Omental fat pad (tissue), 4 donors: Measurements from ENCODE around the gene KRTAP4-16. TPM values are rescaled to one million over a fixed set of nuclear protein-coding genes. Genes with fewer than 3 reads are reported as not detected.
"Not testable (repeated sequence)": the region's sequence is repeated elsewhere in the genome, so short reads cannot be mapped to it uniquely, and the experiment has no call there.

Experiments used
- ATAC-seq: fragments of 150-250 bp; one replicate; pipeline ENCODE4 v1.9.1; 2016; ENCODE audit warnings: mild to moderate bottlenecking, moderate library complexity; ENCODE audit not compliant: low FRiP score
- DNase-seq: peaks from one replicate; pipeline ENCODE4 v3.0.0-alpha.2; 2019; ENCODE audit warnings: low spot score
- CTCF ChIP-seq, 3 donors: fragments of 450-650 bp; IDR thresholded peaks; one replicate each; pipeline ENCODE4 v1.5.1; 2016 to 2017; ENCODE audit warnings: antibody characterized with exemption in 3 of 3, mild to moderate bottlenecking in 3 of 3, moderate library complexity in 2 of 3
- total RNA-seq, 4 donors: library from RNA; depleted of rRNA; stranded (reverse); fragments of >200 nt; gene quantifications; one replicate each; pipeline ENCODE4 v1.1.0, GENCODE V29; 2016

KRTAP4-16 gene
- total RNA-seq, 4 donors from 2014 or later, result not detected

DNA sequence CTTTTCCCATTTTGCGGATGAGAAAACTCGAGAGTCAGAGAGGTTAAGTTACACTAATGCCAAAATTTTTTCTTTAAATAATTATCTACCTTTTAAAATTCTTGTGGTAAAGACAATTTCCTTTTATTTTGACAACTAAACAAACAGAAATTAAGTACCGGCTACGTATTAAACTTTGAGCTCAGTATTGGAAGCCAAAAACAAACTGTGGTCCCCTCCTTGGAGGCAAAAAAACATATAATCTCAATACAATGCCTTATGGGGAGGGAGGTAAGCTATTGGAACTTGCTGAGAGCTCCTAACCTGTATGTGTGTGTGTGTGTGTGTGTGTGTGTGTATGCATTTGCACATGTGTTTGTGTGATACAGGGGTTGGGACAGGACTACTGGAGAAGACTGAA, 38.6 kb downstream of the KRTAP4-16 start:
- TF ChIP-seq CTCF (IDR thresholded peaks at IDR 0.05), result no peak
- DNase-seq, result no peak

GRCh38 chr17:41061964-41062363, 40.0 kb downstream of the KRTAP4-16 start:
- no peak for ATAC-seq
- no peak for TF ChIP-seq CTCF (IDR thresholded peaks at IDR 0.05)
- DNase-seq, result no peak

More for the DNA sequence above, 38.6 kb downstream of the KRTAP4-16 start:
- no peak for ATAC-seq

DNA sequence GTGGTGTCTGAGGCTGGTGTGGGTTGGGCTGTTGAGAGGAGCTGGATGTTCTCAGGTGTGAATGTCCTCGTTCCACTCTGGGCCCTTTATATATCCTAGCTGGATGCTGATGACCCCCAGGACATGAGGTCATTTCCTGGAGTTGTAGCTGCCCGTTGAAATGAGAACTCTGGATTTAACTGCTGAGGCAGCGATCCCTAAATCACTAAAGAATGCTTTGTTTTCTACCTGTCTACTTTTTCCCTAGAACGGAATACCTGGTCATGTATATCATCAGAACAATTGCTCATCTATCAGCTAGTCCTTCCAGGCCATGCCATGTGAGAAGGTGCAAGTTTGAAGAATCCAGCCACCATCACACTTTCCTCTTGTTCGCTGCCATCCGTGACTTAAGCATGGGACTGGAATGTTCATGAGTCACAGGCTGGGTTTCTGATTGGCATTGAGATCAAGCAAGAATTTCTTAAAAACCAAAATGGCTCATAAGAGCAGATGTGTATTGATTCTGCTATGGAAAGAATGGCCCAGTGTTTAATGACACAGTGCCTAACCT, 41.9 kb downstream of the KRTAP4-16 start, which contains the start of gene KRTAP2-3:
TSS of gene KRTAP2-3 (minus strand) at position 63 of the 553 bp plus-strand sequence. CDS start 64 bp downstream, outside the sequence.
- ATAC-seq (no peak), DNase-seq (no peak)
- no peak for TF ChIP-seq CTCF (IDR thresholded peaks at IDR 0.05)

DNA sequence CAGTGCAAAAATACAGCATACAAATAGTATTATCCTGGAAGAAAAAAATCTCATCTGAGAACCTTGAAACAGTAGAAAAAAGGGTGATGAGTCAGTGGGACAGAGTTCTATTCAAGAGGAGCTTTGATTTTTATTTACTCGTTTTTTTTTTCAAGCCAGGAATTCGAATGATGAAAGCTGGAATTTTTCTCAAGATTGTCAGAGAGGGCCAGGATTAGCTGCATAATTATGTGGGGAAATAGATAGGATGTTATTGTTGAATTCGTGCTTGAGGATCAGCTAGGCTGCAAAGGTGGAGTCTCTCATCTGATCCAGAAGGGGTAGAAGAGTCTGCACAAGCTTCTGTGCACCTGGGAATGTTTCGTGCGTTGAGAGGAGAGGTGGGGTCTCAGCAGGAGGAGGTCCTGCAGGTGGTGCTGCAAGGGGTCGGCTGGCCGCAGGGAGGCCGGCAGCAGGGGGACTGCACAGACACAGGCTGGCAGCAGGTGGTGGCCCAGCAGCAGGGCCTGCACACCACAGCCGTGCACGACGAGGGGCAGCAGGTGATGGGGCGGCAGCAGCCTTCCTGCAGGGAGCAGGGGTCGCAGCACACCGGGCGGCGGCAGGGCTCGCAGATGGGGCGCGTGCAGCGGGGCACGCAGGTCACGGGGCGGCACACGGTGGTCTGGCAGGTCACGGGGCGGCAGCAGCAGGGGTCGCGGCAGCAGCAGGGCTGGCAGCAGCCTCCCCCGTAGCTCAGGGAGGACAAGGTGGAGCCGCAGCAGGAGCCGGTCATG, 42.5 kb downstream of the KRTAP4-16 start:
- not testable (repeated sequence) for DNase-seq, ATAC-seq

GRCh38 chr17:41058741-41059140, 43.3 kb downstream of the KRTAP4-16 start:
- DNase-seq (no peak), ATAC-seq (no peak)
- no peak for TF ChIP-seq CTCF (IDR thresholded peaks at IDR 0.05)

DNA sequence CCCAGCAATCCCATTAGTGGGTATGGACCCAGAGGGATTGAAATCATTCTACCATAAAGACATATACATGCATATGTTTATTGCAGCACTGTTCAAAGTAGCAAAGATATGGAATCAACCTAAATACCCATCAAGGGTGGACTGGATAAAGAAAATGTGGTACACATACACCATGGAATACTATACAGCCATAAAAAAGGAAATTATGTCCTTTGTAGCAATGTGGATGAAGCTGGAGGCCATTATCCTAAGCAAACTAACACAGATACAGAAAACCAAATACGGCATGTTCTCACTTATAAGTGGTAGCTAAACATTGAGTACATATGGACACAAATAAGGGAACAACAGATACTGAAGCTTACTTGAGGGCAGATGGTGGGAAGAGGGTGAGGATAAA, 44.5 kb downstream of the KRTAP4-16 start:
- no peak for ATAC-seq
- no peak for TF ChIP-seq CTCF (IDR thresholded peaks at IDR 0.05)
- DNase-seq, result no peak

GRCh38 chr17:41055130-41055529, 46.9 kb downstream of the KRTAP4-16 start, which contains the start of gene KRTAP2-2:
TSS of gene KRTAP2-2 (minus strand) at chr17:41055230. CDS start at chr17:41055211, 19 bp downstream.
- not testable (repeated sequence) for DNase-seq, ATAC-seq

- not testable (repeated sequence) for ATAC-seq, DNase-seq
Observed at GRCh38 chr17:41054556-41054955, 47.5 kb downstream of the KRTAP4-16 start.
